K562 (cell line): ENCODE data around the gene DKK3. TPM values are rescaled to one million over a fixed set of nuclear protein-coding genes. Genes with fewer than 3 reads are reported as not detected.

Experiments used
- ATAC-seq: fragments of 200-7000 bp; cut with Tn5 transposase; 3 replicates; pipeline ENCODE4 v1.9.1; 2020; ENCODE audit warnings: moderate library complexity
- BruUV-seq: library from RNA; stranded (reverse); fragments of 400-500 nt; replicated peaks from 2 replicates; lab custom pipeline; 2021; lab: Mats Ljungman, UMichigan
- CTCF ChIA-PET: fragments of 300-600 bp; formaldehyde crosslinking; extraction: SDS; loops from one replicate; lab custom pipeline; 2021; ENCODE audit warnings: low intra/inter-chr PET ratio; lab: Yijun Ruan, JAX
- POLR2A ChIA-PET: fragments of 300-600, 350-650 bp; sonication (Branson Sonifier 250); formaldehyde crosslinking; extraction: SDS; loops from one replicate; lab custom pipeline; 2021; ENCODE audit warnings: antibody characterized with exemption, inconsistent platforms; lab: Yijun Ruan, JAX
- DNase-seq, 4 experiments: peaks; one replicate each; pipeline versions ENCODE4 v3.0.0 to v3.0.0-alpha.2; 2011 to 2018; ENCODE audit warnings: low spot score in 3 of 4, mixed read lengths in 3 of 4; ENCODE audit errors: extremely low read depth in 1 of 4
- FAIRE-seq: peaks from 2 replicates; lab custom pipeline; 2011; peaks lifted over from hg19 to GRCh38; lab: Jason Lieb, UNC
- H2AFZ ChIP-seq: 2 replicates; pipeline ENCODE4 v1.6.0; 2011; ENCODE audit warnings: low read depth, low read length, control low read depth, inconsistent platforms
- H3K27ac ChIP-seq: fragments of 200-600 bp; 3 replicates; pipeline ENCODE4 v1.8.0; 2011; ENCODE audit warnings: low read depth, mild to moderate bottlenecking, control low read depth, inconsistent platforms, low read length, moderate library complexity, mixed read lengths; ENCODE audit errors: extremely low read depth
- H3K27me3 ChIP-seq, 2 experiments: fragments of 300-600 bp in 1 of 2; 2 replicates in 1 of 2; 3 replicates in 1 of 2; pipeline versions ENCODE4 v1.6.0 to v1.8.0; 2011; ENCODE audit warnings: inconsistent platforms in 2 of 2, low read length in 2 of 2, mild to moderate bottlenecking in 1 of 2, mixed read lengths in 1 of 2, moderate library complexity in 1 of 2; ENCODE audit not compliant: control insufficient read depth in 2 of 2, insufficient read depth in 2 of 2
- H3K36me3 ChIP-seq: fragments of 300-600 bp; 3 replicates; pipeline ENCODE4 v1.8.0; 2011; ENCODE audit warnings: mild to moderate bottlenecking, low read length, inconsistent platforms; ENCODE audit not compliant: control insufficient read depth, insufficient read depth
- H3K4me1 ChIP-seq, 2 experiments: fragments of 200-600 bp in 1 of 2; replicated peaks in 1 of 2; 2 replicates in 1 of 2; 3 replicates in 1 of 2; pipeline versions ENCODE4 v1.5.1 to v1.8.0; 2011; ENCODE audit warnings: inconsistent platforms in 2 of 2, low read length in 2 of 2, mild to moderate bottlenecking in 1 of 2, mixed read lengths in 1 of 2, moderate library complexity in 1 of 2; ENCODE audit not compliant: control insufficient read depth in 2 of 2, insufficient read depth in 2 of 2
- H3K4me2 ChIP-seq: 2 replicates; pipeline ENCODE4 v1.6.1; 2011; ENCODE audit warnings: low read length, control low read depth, inconsistent platforms, mixed read lengths; ENCODE audit not compliant: insufficient read depth
- H3K4me3 ChIP-seq: fragments of 200-600 bp; sonication (generic), shearing (Covaris generic); 2 replicates; pipeline ENCODE4 v1.5.1; 2016; ENCODE audit warnings: control low read depth, inconsistent platforms
- H3K79me2 ChIP-seq: fragments of 200-600 bp; 3 replicates; pipeline ENCODE4 v1.8.0; 2011; ENCODE audit warnings: low read length, inconsistent platforms; ENCODE audit not compliant: control insufficient read depth, insufficient read depth
- H3K9ac ChIP-seq, 2 experiments: 2 replicates each; pipeline versions ENCODE4 v1.6.0 to v1.6.1; 2011; ENCODE audit warnings: low read depth in 2 of 2, low read length in 2 of 2, control low read depth in 1 of 2, inconsistent platforms in 1 of 2, mild to moderate bottlenecking in 1 of 2, mixed read lengths in 1 of 2; ENCODE audit not compliant: insufficient read depth in 1 of 2
- H3K9me1 ChIP-seq: one replicate; pipeline ENCODE4 v1.6.0; 2011; ENCODE audit warnings: inconsistent platforms, mild to moderate bottlenecking, low read length, moderate library complexity; ENCODE audit not compliant: control insufficient read depth, insufficient read depth
- H3K9me3 ChIP-seq: replicated peaks from 2 replicates; pipeline ENCODE4 v1.5.1; 2011; ENCODE audit warnings: low read depth, low read length, inconsistent platforms; ENCODE audit not compliant: control insufficient read depth, insufficient read depth
- H4K20me1 ChIP-seq: replicated peaks from 2 replicates; pipeline ENCODE4 v1.6.1; 2011; ENCODE audit warnings: low read length, inconsistent platforms, mixed read lengths; ENCODE audit not compliant: control insufficient read depth, insufficient read depth
- COPS2 ChIP-seq: fragments of 450-650 bp; conservative IDR thresholded peaks from 2 replicates; pipeline ENCODE4 v1.6.1; 2016; ENCODE audit warnings: mild to moderate bottlenecking, moderate library complexity
- GTF2B ChIP-seq: IDR thresholded peaks from 2 replicates; pipeline ENCODE4 v1.6.1; 2011; ENCODE audit not compliant: insufficient read length; ENCODE audit errors: extremely low read depth
- RFX1 ChIP-seq: fragments of 450-650 bp; IDR thresholded peaks from 2 replicates; pipeline ENCODE4 v1.6.1; 2016; ENCODE audit warnings: mild to moderate bottlenecking, moderate library complexity
- TAF9B ChIP-seq: fragments of 450-650 bp; IDR thresholded peaks from 2 replicates; pipeline ENCODE4 v1.6.1; 2018; ENCODE audit warnings: mild to moderate bottlenecking; ENCODE audit not compliant: partially characterized antibody
- YBX1 ChIP-seq: fragments of 450-650 bp; IDR thresholded peaks from 2 replicates; pipeline ENCODE4 v1.7.1; 2016; ENCODE audit warnings: mild to moderate bottlenecking
- ZMIZ1 ChIP-seq, 2 experiments: fragments of 150-350 bp in 1 of 2; IDR thresholded peaks; 2 replicates each; pipeline ENCODE4 v1.6.1; 2012 to 2016; ENCODE audit warnings: low read depth in 2 of 2, low read length in 2 of 2, mild to moderate bottlenecking in 1 of 2, moderate library complexity in 1 of 2
- ZNF518B ChIP-seq: fragments of 250-450 bp; sonication (Bioruptor Pico); IDR thresholded peaks from 2 replicates; pipeline ENCODE4 v1.5.0; 2021; ENCODE audit warnings: mild to moderate bottlenecking, moderate library complexity
- ZNF696 ChIP-seq: fragments of 250-450 bp; sonication (Bioruptor Pico); conservative IDR thresholded peaks from 2 replicates; pipeline ENCODE4 v1.4.0; 2020; ENCODE audit warnings: mild to moderate bottlenecking, moderate library complexity
- WGBS: fragments of 100-300 bp; shearing (Covaris generic); methylation state at CpG from one replicate; pipeline ENCODE4 v1.1.6; 2016; ENCODE audit warnings: low coverage, mixed read lengths; ENCODE audit not compliant: insufficient coverage; ENCODE audit errors: missing lambda C conversion rate; 5-methylcytosine and 5-hydroxymethylcytosine counted together
- in situ Hi-C: fragments of 300-500 bp; cut with MboI; formaldehyde crosslinking; loops from 4 replicates; pipeline ENCODE4 v1.15.0; 2018; ENCODE audit warnings: inconsistent platforms, mixed read lengths
- intact Hi-C: fragments of 100-400 bp; cut with micrococcal nuclease; formaldehyde crosslinking; loops from 2 replicates; pipeline ENCODE4 v1.14.2; 2022
- polyA plus RNA-seq, 8 experiments: library from polyadenylated mRNA; depleted of rRNA in 4 of 8; stranded (reverse) in 5 of 8; unstranded in 3 of 8; fragments of >200 nt; fragmentation: Nextera tagmentation in 2 of 8; fragmentation: Illumina TruSeq in 1 of 8; extraction: Ambion mirVana in 2 of 8; extraction: Trizol in 1 of 8; gene quantifications; 2 replicates each; pipeline versions ENCODE4 v1.2.1 to v1.2.3, GENCODE V29; 2011 to 2014; ENCODE audit warnings: inconsistent platforms in 1 of 8, missing spikeins in 1 of 8
- total RNA-seq, 7 experiments: library from RNA; depleted of rRNA in 6 of 7; stranded (reverse); fragments of >200 nt in 6 of 7; fragmentation: Illumina TruSeq in 2 of 7; extraction: Trizol in 2 of 7; gene quantifications; 2 replicates each; pipeline versions ENCODE4 v1.2.1 to v1.2.3, GENCODE V29; 2011 to 2021; ENCODE audit warnings: low replicate concordance in 1 of 7

Gene DKK3
- total and polyA plus RNA-seq, 9 of the 15 experiments (the other 6 are each of a cell fraction or from before 2014, with no cell fraction given): 0.14 to 0.85 (median 0.38) TPM; not detected in 6

GRCh38 chr11:11984563-11984962 lies 23.9 kb downstream of the DKK3 start:
- BruUV-seq: no TSS peak
- FAIRE-seq (no peak), DNase-seq (no peak), ATAC-seq (no peak)
- Histone ChIP-seq H3K4me2 (no peak overlapping the region), H3K36me3 (no peaks in the 10 kb centered on the region), H3K4me1 (no peaks in the 10 kb centered on the region; a peak in 1 of 5 replicates), H4K20me1 (no peaks in the 10 kb centered on the region), H3K27me3 (peaks cover 3 to 40% of the 10 kb centered on the region in 2 experiments; a peak in 4 of 5 replicates), H2AFZ (no peak overlapping the region), H3K27ac (no peak overlapping the region), H3K79me2 (no peaks in the 10 kb centered on the region), H3K9ac (no peak overlapping the region), H3K9me3 (0 out of 2 replicates have a peak, but pooled peaks cover 1% of the 10 kb centered on the region), H3K9me1 (no peaks in the 10 kb centered on the region), H3K4me3 (no peak overlapping the region)
- in situ Hi-C loops: no loop called here
- 10% methylated on average over 5 of the region's 5 CpGs for WGBS
- intact Hi-C loops: no loop called here
- ChIA-PET CTCF (no interaction called here), POLR2A (interaction anchor here (1.4 kb wide), 1 partner anchor 15 kb away, joined by 3 read pairs; no protein-coding TSS in a partner anchor)
- TF ChIP-seq COPS2 (no peak), YBX1 (no peak), RFX1 (no peak), ZMIZ1 (IDR thresholded peaks at IDR 0.05; ENCODE audit: low read depth in 2 of 2, low read length in 2 of 2) (no peak), TAF9B (no peak), GTF2B (no peak), ZNF696 (no peak), ZNF518B (no peak)
